Glutamatergic neuron (in vitro differentiated cells): ENCODE results near the gene C11orf87. TPM values are rescaled to one million over a fixed set of nuclear protein-coding genes. Genes with fewer than 3 reads are reported as not detected.

Experiments used
- DNase-seq: peaks from one replicate; pipeline ENCODE4 v3.0.0; 2022
- H3K27ac Mint-ChIP-seq: one replicate; pipeline ENCODE4 v1.8.0; 2020; ENCODE audit warnings: mild to moderate bottlenecking, mixed read lengths, inconsistent platforms; ENCODE audit not compliant: unreplicated experiment
- H3K27me3 Mint-ChIP-seq: one replicate; pipeline ENCODE4 v1.8.0; 2020; ENCODE audit warnings: mild to moderate bottlenecking, moderate library complexity, mixed read lengths, inconsistent platforms; ENCODE audit not compliant: unreplicated experiment
- H3K36me3 Mint-ChIP-seq: one replicate; pipeline ENCODE4 v1.8.0; 2020; ENCODE audit warnings: mild to moderate bottlenecking, mixed read lengths, inconsistent platforms; ENCODE audit not compliant: unreplicated experiment
- H3K4me1 Mint-ChIP-seq: one replicate; pipeline ENCODE4 v1.8.0; 2020; ENCODE audit warnings: mild to moderate bottlenecking, low read depth, mixed read lengths, inconsistent platforms; ENCODE audit not compliant: unreplicated experiment
- H3K4me3 Mint-ChIP-seq: one replicate; pipeline ENCODE4 v1.8.0; 2020; ENCODE audit warnings: mild to moderate bottlenecking, mixed read lengths, inconsistent platforms; ENCODE audit not compliant: unreplicated experiment
- H3K9me3 Mint-ChIP-seq: one replicate; pipeline ENCODE4 v1.8.0; 2020; ENCODE audit warnings: mild to moderate bottlenecking, moderate library complexity, mixed read lengths, inconsistent platforms; ENCODE audit not compliant: unreplicated experiment
- total RNA-seq: library from RNA; stranded (reverse); fragmentation: NEBNext Ultra II Directional; extraction: Animal tissue kit (Norgen Biotek cat#: 25700); gene quantifications from one replicate; pipeline ENCODE4 v1.2.1, GENCODE V29; 2021; ENCODE audit not compliant: unreplicated experiment
- TF ChIP-seq, protein P1 (sequence below): fragments of 200-600 bp; sonication (generic); IDR thresholded peaks from one replicate; pipeline ENCODE4 v1.5.0; 2021; ENCODE audit not compliant: partially characterized antibody, unreplicated experiment

Gene C11orf87
- total RNA-seq, 1 donor from 2014 or later = 0.27 TPM

DNA sequence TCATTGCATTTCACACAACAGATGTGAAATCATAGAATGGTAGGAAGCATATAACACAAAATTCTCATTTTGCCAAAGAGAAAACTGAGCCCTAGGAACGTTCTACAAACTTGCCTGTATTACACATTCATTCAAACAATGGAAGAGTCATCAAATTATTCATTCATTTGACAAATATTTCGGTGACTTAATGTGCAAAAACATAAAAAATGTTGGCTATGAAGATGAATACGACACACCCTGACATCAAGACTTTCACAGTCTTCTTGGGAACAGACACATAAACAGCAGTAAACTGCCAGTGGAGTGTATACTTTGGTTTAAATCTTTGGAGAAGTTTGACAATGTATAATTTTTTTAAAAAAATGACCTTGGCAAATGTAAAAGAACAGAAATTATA is 20.4 kb upstream of the C11orf87 start:
- no peak for DNase-seq
- H3K9me3 Mint-ChIP-seq = no peaks in the 10 kb centered on the region
- TF ChIP-seq, protein P1, sequence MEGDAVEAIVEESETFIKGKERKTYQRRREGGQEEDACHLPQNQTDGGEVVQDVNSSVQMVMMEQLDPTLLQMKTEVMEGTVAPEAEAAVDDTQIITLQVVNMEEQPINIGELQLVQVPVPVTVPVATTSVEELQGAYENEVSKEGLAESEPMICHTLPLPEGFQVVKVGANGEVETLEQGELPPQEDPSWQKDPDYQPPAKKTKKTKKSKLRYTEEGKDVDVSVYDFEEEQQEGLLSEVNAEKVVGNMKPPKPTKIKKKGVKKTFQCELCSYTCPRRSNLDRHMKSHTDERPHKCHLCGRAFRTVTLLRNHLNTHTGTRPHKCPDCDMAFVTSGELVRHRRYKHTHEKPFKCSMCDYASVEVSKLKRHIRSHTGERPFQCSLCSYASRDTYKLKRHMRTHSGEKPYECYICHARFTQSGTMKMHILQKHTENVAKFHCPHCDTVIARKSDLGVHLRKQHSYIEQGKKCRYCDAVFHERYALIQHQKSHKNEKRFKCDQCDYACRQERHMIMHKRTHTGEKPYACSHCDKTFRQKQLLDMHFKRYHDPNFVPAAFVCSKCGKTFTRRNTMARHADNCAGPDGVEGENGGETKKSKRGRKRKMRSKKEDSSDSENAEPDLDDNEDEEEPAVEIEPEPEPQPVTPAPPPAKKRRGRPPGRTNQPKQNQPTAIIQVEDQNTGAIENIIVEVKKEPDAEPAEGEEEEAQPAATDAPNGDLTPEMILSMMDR = no peak
- no peaks in the 10 kb centered on the region for H3K27me3 Mint-ChIP-seq
- H3K27ac Mint-ChIP-seq = no peak overlapping the region
- H3K4me1 Mint-ChIP-seq = no peaks in the 10 kb centered on the region
- H3K4me3 Mint-ChIP-seq = no peak overlapping the region
- peaks cover 4% of the 10 kb centered on the region for H3K36me3 Mint-ChIP-seq

DNA sequence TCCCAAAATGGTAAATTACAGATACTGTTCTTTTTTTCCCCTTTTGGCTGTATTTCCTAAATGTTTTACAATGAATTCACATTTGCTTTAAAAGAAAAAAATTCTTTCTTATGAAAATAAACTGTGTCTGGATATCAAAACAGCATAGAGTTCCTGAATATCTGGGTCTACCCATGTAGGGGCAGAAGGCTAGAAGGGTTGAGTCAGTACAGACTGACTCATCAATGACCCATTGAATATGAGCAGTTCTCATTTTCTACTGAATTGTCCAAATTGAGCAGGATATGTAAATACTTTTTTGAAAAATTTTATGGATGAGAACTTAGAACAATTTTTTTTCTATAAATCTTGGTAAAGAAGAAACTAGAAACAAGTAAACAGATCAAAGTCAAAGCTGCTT is 16.3 kb upstream of the C11orf87 start:
- TF ChIP-seq, protein P1 = no peak
- no peaks in the 10 kb centered on the region for H3K36me3 Mint-ChIP-seq
- no peak overlapping the region for H3K4me3 Mint-ChIP-seq

DNA sequence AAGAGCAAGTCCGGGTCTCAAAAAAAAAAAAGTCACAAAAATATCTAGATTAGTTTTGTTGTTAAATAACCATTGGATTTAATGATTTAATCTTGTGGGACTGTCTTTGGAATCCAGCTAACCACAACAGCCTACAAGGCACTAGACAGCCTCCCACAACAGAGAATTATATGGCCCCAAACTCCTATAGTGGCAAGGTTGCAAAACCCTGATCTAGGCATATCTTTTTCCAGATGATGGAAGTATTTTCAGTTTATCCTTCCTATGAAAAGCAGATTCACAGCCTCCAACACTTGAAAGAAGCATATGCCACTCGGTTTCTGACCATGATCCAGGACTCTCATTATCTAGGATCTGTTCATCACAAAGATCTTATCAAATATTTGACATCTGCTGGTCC is 5.4 kb upstream of the C11orf87 start:
- TF ChIP-seq, protein P1 = no peak
- H3K27me3 Mint-ChIP-seq = no peaks in the 10 kb centered on the region
- H3K36me3 Mint-ChIP-seq = no peaks in the 10 kb centered on the region
- H3K27ac Mint-ChIP-seq = no peak overlapping the region
- H3K4me3 Mint-ChIP-seq = no peak overlapping the region
- no peak for DNase-seq
- no peaks in the 10 kb centered on the region for H3K4me1 Mint-ChIP-seq
- peaks cover under 1% of the 10 kb centered on the region for H3K9me3 Mint-ChIP-seq

More for the DNA sequence above, 16.3 kb upstream of the C11orf87 start:
- Mint-ChIP-seq H3K27me3 (no peaks in the 10 kb centered on the region), H3K27ac (no peak overlapping the region), H3K9me3 (no peaks in the 10 kb centered on the region), H3K4me1 (no peaks in the 10 kb centered on the region)
- no peak for DNase-seq

DNA sequence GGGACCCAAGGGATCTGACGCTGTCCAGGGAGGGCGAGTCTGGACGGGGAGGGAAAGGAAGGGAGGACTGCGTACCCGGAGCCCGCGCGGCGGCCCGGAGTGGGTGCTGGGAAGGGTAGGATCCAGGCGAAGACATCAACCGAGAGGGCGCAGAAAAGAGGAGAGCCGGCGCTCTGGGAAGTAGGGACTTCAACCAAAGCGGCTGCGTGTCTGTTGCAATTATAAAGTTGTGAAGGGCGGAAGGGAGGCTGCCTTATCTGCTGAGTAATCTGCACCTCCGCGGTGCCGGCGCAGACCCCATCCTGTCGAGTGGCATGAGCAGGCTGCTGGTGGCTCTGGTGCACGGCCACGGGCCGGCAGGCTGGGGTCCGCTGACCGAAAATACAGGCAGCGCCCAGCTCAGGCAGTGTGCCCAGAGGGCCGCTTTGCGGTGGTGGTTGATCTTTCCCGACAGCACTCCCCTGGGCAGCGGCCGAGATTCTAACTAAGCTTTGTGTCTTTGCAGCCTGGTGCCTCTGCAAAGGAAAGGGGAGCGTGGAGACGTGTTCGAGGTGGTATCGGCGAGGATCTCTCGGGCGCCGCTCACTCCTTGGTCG is 978 bp downstream of the C11orf87 start:
- H3K27ac Mint-ChIP-seq = no peak overlapping the region
- TF ChIP-seq, protein P1 = no peak
- no peaks in the 10 kb centered on the region for H3K4me1 Mint-ChIP-seq
- H3K27me3 Mint-ChIP-seq = peaks cover 5% of the 10 kb centered on the region
- DNase-seq = peak; percentile 48
- H3K4me3 Mint-ChIP-seq = peak overlapping the region; percentile 91
- H3K9me3 Mint-ChIP-seq = peaks cover 1% of the 10 kb centered on the region
- peaks cover 4% of the 10 kb centered on the region for H3K36me3 Mint-ChIP-seq

DNA sequence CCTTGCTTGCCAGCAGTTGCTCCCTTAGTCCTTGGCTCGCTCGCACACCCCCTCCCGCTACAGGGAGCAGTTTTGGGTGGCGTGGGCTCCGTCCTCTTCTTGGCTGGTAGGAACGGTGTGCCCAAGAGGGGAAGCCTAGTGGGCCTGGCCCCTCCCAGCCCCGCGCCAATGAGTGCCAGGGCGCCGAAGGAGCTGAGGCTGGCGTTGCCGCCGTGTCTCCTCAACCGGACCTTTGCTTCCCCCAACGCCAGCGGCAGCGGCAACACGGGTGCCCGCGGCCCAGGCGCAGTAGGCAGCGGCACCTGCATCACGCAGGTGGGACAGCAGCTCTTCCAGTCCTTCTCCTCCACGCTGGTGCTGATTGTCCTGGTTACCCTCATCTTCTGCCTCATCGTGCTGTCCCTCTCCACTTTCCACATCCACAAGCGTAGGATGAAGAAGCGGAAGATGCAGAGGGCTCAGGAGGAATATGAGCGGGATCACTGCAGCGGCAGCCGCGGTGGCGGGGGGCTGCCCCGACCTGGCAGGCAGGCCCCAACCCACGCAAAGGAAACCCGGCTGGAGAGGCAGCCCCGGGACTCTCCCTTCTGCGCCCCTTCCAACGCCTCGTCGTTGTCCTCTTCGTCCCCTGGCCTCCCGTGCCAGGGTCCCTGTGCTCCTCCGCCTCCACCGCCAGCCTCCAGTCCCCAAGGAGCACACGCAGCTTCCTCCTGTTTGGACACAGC is 1.6 kb downstream of the C11orf87 start:
- H3K36me3 Mint-ChIP-seq = peaks cover 4% of the 10 kb centered on the region
- no peak overlapping the region for H3K27ac Mint-ChIP-seq
- peak; percentile 17 for DNase-seq
- H3K4me1 Mint-ChIP-seq = no peaks in the 10 kb centered on the region
- H3K27me3 Mint-ChIP-seq = peaks cover 5% of the 10 kb centered on the region
- peak overlapping the region; percentile 91 for H3K4me3 Mint-ChIP-seq
- TF ChIP-seq, protein P1 = no peak
- peaks cover 1% of the 10 kb centered on the region for H3K9me3 Mint-ChIP-seq
